H4 (cell line): ENCODE results near the gene LSM3. TPM values are rescaled to one million over a fixed set of nuclear protein-coding genes. Genes with fewer than 3 reads are reported as not detected.

ENCODE experiments used
- DNase-seq: peaks from one replicate; pipeline ENCODE4 v3.0.0-alpha.2; 2015; ENCODE audit warnings: low spot score
- total RNA-seq: library from RNA; depleted of rRNA; stranded (reverse); fragments of >200 nt; shearing (Covaris generic); gene quantifications from 2 replicates; pipeline ENCODE4 v1.2.3, GENCODE V29; 2014

The LSM3 gene
- total RNA-seq, 1 experiment from 2014 or later: 39.2 TPM

- DNase-seq: no peak
These were observed 21.7 kb downstream of the LSM3 start for GRCh38 chr3:14200276-14200675.

DNA sequence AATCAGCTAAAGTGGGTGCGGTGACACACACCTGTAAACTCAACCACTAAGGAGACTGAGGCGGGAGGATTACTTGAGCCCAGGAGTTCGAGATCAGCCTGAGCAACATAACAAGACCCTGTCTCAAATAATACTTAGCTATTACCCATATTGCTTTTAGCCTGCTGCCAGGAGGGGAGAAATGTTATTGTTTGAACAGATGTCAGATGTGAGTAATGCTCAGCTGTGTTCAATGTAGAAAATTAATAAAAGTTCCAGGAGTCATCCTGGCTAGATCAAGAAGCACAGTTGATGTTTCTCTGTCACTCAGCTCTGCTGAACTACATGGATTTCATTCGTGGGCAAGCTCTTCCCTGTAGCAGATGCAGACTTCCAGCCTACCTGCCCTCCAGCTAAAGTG lies 22.2 kb downstream of the LSM3 start:
- no peak for DNase-seq

- DNase-seq: no peak
These were observed 23.5 kb downstream of the LSM3 start for GRCh38 chr3:14201940-14202684.

- no peak for DNase-seq
These were observed 24.4 kb downstream of the LSM3 start for GRCh38 chr3:14202874-14203520.

- peak; percentile 66 for DNase-seq
These were observed 25.0 kb downstream of the LSM3 start for GRCh38 chr3:14203521-14204079.

- no peak for DNase-seq
These were observed 26.1 kb downstream of the LSM3 start for GRCh38 chr3:14204515-14205284.

DNA sequence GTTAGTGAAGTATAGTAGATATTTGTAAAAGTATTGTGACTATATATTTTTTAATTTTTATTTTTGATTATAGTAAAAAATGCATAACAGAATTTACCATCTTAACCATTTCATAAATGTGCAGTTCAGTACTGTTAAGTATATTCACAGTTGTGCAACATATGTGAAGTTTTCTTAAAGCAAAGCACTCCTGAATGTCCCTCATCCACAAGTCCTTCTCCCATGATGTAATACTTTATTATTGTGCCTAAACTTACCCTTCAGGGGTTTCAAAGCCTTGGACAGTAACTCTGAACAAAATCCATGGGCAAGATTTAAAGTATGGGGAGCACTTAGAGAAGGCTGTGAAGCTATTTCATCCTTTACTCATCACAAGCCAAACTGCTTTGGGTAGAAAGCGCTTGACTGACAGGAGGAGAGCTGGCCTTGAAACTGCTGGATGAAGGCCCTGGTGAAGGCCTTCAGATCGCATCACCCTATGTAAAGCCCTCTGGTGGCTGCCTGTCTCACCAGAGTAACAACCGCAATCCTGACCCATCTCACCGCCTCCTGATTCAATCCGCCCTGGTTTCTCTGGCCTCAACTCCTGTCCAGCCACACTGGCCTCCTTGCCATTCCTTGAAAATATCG lies 28.0 kb downstream of the LSM3 start:
- DNase-seq: no peak

GRCh38 chr3:14208168-14208567 lies 29.6 kb downstream of the LSM3 start:
- no peak for DNase-seq

- no peak for DNase-seq
These were observed 30.4 kb downstream of the LSM3 start for GRCh38 chr3:14208977-14209394.

DNA sequence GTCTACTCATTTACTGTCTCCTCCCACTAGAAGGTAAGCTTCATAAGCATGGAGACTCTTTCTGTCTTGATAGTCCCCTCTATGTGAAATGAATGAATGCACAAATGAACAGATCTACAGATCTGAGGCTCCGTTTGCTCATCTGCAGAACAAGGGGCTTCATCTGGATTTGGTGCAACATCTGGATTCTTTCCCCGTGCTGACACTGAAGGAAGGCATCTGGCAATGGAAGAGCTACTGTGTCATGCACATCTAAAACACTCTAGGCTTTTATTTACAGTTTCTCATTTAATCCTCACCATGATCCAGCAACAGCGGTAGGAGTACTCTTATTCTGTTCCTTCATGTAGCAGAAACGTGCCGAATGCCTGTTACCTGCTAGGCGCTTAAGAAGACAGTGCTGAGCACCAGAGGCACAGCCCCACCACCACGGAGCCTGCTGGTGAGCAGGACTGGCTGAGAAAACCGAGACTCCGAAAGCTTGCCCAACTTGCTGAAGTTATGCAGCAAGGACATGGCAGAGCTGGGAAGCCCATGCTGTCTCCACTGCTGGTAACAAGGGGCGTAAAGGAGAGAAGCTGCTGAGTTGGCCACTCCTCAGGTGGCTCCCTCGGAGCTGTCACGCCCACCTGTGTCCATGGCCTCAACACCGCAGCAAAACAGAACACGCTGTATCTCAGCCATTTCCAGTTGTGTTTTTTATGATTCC lies 31.1 kb downstream of the LSM3 start:
- no peak for DNase-seq

DNA sequence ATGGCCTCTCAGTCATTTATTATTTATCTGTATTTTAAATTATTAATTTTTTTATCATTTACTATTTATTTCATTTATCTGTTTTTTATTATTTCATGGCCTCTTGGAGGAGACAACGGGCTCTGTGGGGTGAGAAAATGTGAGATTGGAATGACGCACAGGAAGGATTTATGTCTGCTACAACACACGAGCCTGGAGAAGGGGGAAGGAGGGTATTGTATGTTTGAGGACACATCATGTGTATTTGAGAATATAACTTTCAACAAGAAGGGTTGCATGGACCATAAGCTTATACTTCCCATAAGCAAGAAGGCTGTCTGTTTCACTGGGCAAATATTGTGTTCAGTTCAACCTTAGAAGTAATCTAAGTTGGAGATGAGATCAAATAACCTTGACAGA lies 31.7 kb downstream of the LSM3 start:
- DNase-seq: no peak

DNA sequence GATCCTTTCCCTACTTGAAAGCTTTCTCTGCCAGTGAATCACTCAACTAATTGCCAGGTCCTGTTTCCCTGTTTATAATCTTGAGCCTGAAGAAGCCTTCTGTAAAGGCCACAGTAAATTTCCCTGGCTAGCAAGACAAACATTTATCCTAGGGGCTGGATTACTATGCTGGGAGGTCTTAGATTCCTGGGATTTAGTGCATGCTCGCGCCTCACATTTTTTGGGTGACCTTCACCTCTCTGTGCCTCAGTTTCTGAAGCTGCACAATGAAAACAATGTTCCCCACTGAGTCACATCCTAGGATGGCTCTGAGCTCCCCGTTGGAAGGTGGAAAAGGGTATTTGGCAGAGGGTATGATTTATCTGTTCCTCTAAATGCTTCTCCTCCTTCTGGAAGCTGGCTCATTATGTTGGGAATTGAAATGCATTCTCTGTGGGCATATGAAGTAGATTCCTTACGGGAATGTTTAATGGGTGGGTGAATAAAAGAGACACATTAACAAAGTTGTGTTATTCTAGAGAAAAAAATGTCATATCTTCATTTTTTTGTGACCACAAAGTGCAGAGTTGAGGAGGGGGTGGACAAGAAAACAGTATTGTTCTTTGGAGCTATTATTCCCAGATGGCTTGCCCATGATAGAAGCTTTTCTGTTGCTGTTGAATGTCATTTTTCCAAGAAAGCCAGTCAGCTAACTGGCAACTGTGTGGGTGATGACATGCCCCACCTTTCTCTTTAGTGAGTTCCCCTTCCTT lies 32.4 kb downstream of the LSM3 start:
- no peak for DNase-seq

DNA sequence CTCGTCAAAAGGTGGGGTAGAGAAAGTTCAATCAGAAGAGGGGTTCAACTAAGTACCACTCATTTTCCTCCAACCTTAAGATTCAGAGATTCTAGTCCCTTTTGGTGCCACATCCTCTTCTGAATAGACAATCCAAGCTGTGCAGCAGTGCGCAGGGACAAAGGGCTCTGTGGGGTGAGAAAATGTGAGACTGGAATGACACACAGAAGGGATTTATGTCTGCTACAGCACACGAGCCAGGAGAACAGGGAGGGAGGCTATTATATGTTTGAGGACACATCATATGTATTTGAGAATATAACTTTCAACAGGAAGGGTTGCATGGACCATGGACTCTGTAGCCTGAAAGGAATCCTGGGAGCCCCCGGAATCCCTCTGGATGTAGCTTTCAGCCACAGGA lies 33.0 kb downstream of the LSM3 start:
- DNase-seq: no peak

GRCh38 chr3:14212032-14212431 lies 33.4 kb downstream of the LSM3 start:
- no peak for DNase-seq

DNA sequence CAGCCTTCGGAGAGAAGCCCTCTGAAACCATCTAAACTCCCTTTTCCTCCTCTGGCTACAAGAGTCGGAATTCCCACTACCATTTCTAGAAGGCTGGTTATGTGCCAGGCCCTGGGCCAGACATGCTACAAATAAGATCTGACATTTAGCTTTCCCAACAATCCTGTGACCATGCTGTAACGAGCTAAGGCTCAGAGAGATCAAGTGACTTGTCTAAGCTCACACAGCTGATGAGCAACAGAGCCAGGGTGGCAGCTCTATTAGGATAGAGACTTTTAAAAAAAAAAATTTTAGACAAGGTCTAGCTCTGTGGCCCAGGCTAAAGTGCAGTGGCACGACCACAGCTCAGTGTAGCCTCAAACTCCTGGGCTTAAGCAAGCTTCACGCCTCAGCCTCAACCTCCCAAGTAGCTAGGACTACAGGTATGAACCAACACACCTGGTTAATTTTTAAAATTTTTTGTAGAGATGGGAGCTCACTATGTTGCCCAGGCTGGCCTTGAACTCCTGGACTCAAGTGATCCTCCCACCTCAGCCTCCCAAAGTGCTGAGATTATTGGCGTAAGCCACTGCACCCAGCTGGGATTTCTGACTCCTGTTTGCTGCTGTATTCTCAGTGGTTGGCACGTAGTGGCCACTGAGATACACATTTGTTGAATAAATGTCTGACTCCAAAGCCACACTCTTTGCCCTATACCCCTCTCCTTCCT lies 34.6 kb downstream of the LSM3 start:
- no peak for DNase-seq

GRCh38 chr3:14214764-14215163 lies 36.1 kb downstream of the LSM3 start:
- DNase-seq: no peak

GRCh38 chr3:14216257-14217048 lies 37.8 kb downstream of the LSM3 start:
- no peak for DNase-seq

- DNase-seq: no peak
These were observed 39.7 kb downstream of the LSM3 start for GRCh38 chr3:14218355-14218754.

GRCh38 chr3:14220933-14221332 lies 42.3 kb downstream of the LSM3 start:
- DNase-seq: no peak
